ENCODE data around the gene ARHGAP33. TPM values are rescaled to one million over a fixed set of nuclear protein-coding genes. Genes with fewer than 3 reads are reported as not detected.

Gene ARHGAP33
- total and polyA plus RNA-seq, 8 donors: 11.4 to 35.6 (median 27.5) TPM

GRCh38 chr19:35753634-35754369 lies 21.6 kb upstream of the ARHGAP33 start:
- Histone ChIP-seq H3K36me3 (peaks cover 0 to 40% of the 10 kb centered on the region in 2 donors), H3K4me3 (no peak overlapping the region), H3K27me3 (peaks cover 0 to 21% of the 10 kb centered on the region in 2 donors), H3K9me3 (no peaks in the 10 kb centered on the region), H3K4me1 (peaks cover 11 to 45% of the 10 kb centered on the region in 2 donors), H3K27ac (no peak overlapping the region)
- ATAC-seq (no peak), DNase-seq (no peak)
- intact Hi-C loops (cut with DNase I): no loop called here
- TF ChIP-seq CTCF (IDR thresholded peaks at IDR 0.05): no peak

- peaks cover 0 to 40% of the 10 kb centered on the region in 2 donors for H3K36me3 ChIP-seq
- H3K27me3 ChIP-seq: peaks cover 0 to 21% of the 10 kb centered on the region in 2 donors
- peaks cover 13 to 45% of the 10 kb centered on the region in 2 donors for H3K4me1 ChIP-seq
- ATAC-seq: no peak
- DNase-seq: no peak
- no peak overlapping the region for H3K27ac ChIP-seq
- H3K9me3 ChIP-seq: no peaks in the 10 kb centered on the region
- H3K4me3 ChIP-seq: no peak overlapping the region
- no peak for TF ChIP-seq CTCF (IDR thresholded peaks at IDR 0.05)
- intact Hi-C loops (cut with DNase I): no loop called here
Measured at GRCh38 chr19:35754370-35755130, 20.8 kb upstream of the ARHGAP33 start.

GRCh38 chr19:35755131-35755549 lies 20.2 kb upstream of the ARHGAP33 start:
- no peak for ATAC-seq
- peak overlapping the region; percentile 21 to 92 for H3K4me3 ChIP-seq

GRCh38 chr19:35755550-35756376 lies 19.6 kb upstream of the ARHGAP33 start:
- H3K4me1 ChIP-seq: peaks cover 13 to 41% of the 10 kb centered on the region in 2 donors
- H3K27ac ChIP-seq: peak overlapping the region; percentile 86 to 94
- peak overlapping the region; percentile 21 to 92 for H3K4me3 ChIP-seq
- H3K27me3 ChIP-seq: peaks cover 0 to 21% of the 10 kb centered on the region in 2 donors
- ATAC-seq (peak; percentile 7), DNase-seq (peak in 2 of 4 donors; percentile 69 to 84)
- intact Hi-C loops (cut with DNase I): no loop called here
- no peak for TF ChIP-seq CTCF (IDR thresholded peaks at IDR 0.05)
- peaks cover 0 to 40% of the 10 kb centered on the region in 2 donors for H3K36me3 ChIP-seq
- H3K9me3 ChIP-seq: no peaks in the 10 kb centered on the region

More at GRCh38 chr19:35755131-35755549, 20.2 kb upstream of the ARHGAP33 start:
- intact Hi-C loops (cut with DNase I): no loop called here
- Histone ChIP-seq H3K4me1 (peaks cover 13 to 44% of the 10 kb centered on the region in 2 donors), H3K9me3 (no peaks in the 10 kb centered on the region), H3K27me3 (peaks cover 0 to 21% of the 10 kb centered on the region in 2 donors), H3K36me3 (peaks cover 0 to 40% of the 10 kb centered on the region in 2 donors), H3K27ac (peak overlapping the region in 1 of 2 donors; percentile 94)
- DNase-seq: no peak
- no peak for TF ChIP-seq CTCF (IDR thresholded peaks at IDR 0.05)
